Duodenal mucosa (tissue), 2 donors: ENCODE measurements around the gene ALPL.

Experiments used
- H3K27ac ChIP-seq: one replicate; pipeline ENCODE4 v1.7.0; 2013; ENCODE audit warnings: low read depth, low read length
- H3K27me3 ChIP-seq, 2 donors: one replicate each; pipeline ENCODE4 v1.7.0; 2013; ENCODE audit warnings: low read length in 2 of 2, control low read depth in 1 of 2; ENCODE audit not compliant: insufficient read depth in 2 of 2, control insufficient read depth in 1 of 2
- H3K36me3 ChIP-seq, 2 donors: one replicate each; pipeline ENCODE4 v1.7.0; 2013; ENCODE audit warnings: low read length in 2 of 2, control low read depth in 1 of 2; ENCODE audit not compliant: insufficient read depth in 2 of 2, control insufficient read depth in 1 of 2
- H3K4me1 ChIP-seq, 2 donors: one replicate each; pipeline ENCODE4 v1.7.0; 2013; ENCODE audit warnings: low read length in 2 of 2, control low read depth in 1 of 2; ENCODE audit not compliant: insufficient read depth in 2 of 2, control insufficient read depth in 1 of 2
- H3K4me3 ChIP-seq, 2 donors: one replicate each; pipeline ENCODE4 v1.7.0; 2013; ENCODE audit warnings: low read length in 2 of 2, low read depth in 1 of 2
- H3K9ac ChIP-seq, 2 donors: one replicate each; pipeline ENCODE4 v1.7.0; 2013; ENCODE audit warnings: low read length in 2 of 2, low read depth in 1 of 2
- H3K9me3 ChIP-seq, 2 donors: one replicate each; pipeline ENCODE4 v1.7.0; 2013; ENCODE audit warnings: low read length in 2 of 2, control low read depth in 1 of 2; ENCODE audit not compliant: control insufficient read depth in 1 of 2

Gene ALPL

GRCh38 chr1:21530368-21531016 lies 21.3 kb downstream of the ALPL start:
- peaks cover 3 to 4% of the 10 kb centered on the region in 2 donors for H3K27me3 ChIP-seq
- H3K9me3 ChIP-seq = no peaks in the 10 kb centered on the region
- H3K4me3 ChIP-seq = no peak overlapping the region
- no peaks in the 10 kb centered on the region for H3K36me3 ChIP-seq
- peaks cover 0 to under 1% of the 10 kb centered on the region in 2 donors for H3K4me1 ChIP-seq
- no peak overlapping the region for H3K27ac ChIP-seq
- H3K9ac ChIP-seq = no peak overlapping the region

- H3K27ac ChIP-seq = no peak overlapping the region
Observed at GRCh38 chr1:21531241-21531640, 22.0 kb downstream of the ALPL start.

GRCh38 chr1:21532496-21532895 lies 23.3 kb downstream of the ALPL start:
- Histone ChIP-seq H3K27ac (no peak overlapping the region), H3K4me1 (peaks cover 0 to under 1% of the 10 kb centered on the region in 2 donors), H3K9me3 (no peaks in the 10 kb centered on the region), H3K36me3 (no peaks in the 10 kb centered on the region), H3K27me3 (peaks cover 3 to 8% of the 10 kb centered on the region in 2 donors), H3K9ac (no peak overlapping the region), H3K4me3 (no peak overlapping the region)

More at GRCh38 chr1:21531241-21531640, 22.0 kb downstream of the ALPL start:
- Histone ChIP-seq H3K9me3 (no peaks in the 10 kb centered on the region), H3K4me3 (no peak overlapping the region), H3K9ac (no peak overlapping the region), H3K27me3 (peaks cover 3 to 4% of the 10 kb centered on the region in 2 donors), H3K36me3 (no peaks in the 10 kb centered on the region), H3K4me1 (no peaks in the 10 kb centered on the region)

- peaks cover 0 to 6% of the 10 kb centered on the region in 2 donors for H3K4me1 ChIP-seq
- no peak overlapping the region for H3K4me3 ChIP-seq
- H3K27me3 ChIP-seq = peaks cover 4 to 8% of the 10 kb centered on the region in 2 donors
- H3K36me3 ChIP-seq = no peaks in the 10 kb centered on the region
- no peaks in the 10 kb centered on the region for H3K9me3 ChIP-seq
- no peak overlapping the region for H3K9ac ChIP-seq
- no peak overlapping the region for H3K27ac ChIP-seq
Observed at GRCh38 chr1:21532992-21533534, 23.8 kb downstream of the ALPL start.

- H3K36me3 ChIP-seq = no peaks in the 10 kb centered on the region
- H3K9ac ChIP-seq = no peak overlapping the region
- H3K27me3 ChIP-seq = peaks cover 12 to 16% of the 10 kb centered on the region in 2 donors
- no peak overlapping the region for H3K4me3 ChIP-seq
- H3K27ac ChIP-seq = no peak overlapping the region
- no peaks in the 10 kb centered on the region for H3K9me3 ChIP-seq
- peaks cover 0 to 9% of the 10 kb centered on the region in 2 donors for H3K4me1 ChIP-seq
Observed at GRCh38 chr1:21534146-21534545, 24.9 kb downstream of the ALPL start.

- H3K27ac ChIP-seq = no peak overlapping the region
- peaks cover 14 to 16% of the 10 kb centered on the region in 2 donors for H3K27me3 ChIP-seq
- H3K9ac ChIP-seq = no peak overlapping the region
- H3K9me3 ChIP-seq = no peaks in the 10 kb centered on the region
- H3K4me3 ChIP-seq = no peak overlapping the region
- H3K36me3 ChIP-seq = no peaks in the 10 kb centered on the region
- peaks cover 0 to 9% of the 10 kb centered on the region in 2 donors for H3K4me1 ChIP-seq
Observed at GRCh38 chr1:21534674-21535378, 25.6 kb downstream of the ALPL start.

- Histone ChIP-seq H3K27ac (no peak overlapping the region), H3K36me3 (no peaks in the 10 kb centered on the region), H3K4me1 (peaks cover 0 to 9% of the 10 kb centered on the region in 2 donors), H3K4me3 (no peak overlapping the region), H3K9ac (no peak overlapping the region), H3K9me3 (no peaks in the 10 kb centered on the region), H3K27me3 (peaks cover 12 to 16% of the 10 kb centered on the region in 2 donors)
Observed at GRCh38 chr1:21536218-21536617, 27.0 kb downstream of the ALPL start.

GRCh38 chr1:21537511-21537931 lies 28.3 kb downstream of the ALPL start:
- Histone ChIP-seq H3K36me3 (no peaks in the 10 kb centered on the region), H3K9ac (no peak overlapping the region), H3K27ac (no peak overlapping the region), H3K4me3 (no peak overlapping the region), H3K9me3 (no peaks in the 10 kb centered on the region), H3K4me1 (peaks cover 0 to 9% of the 10 kb centered on the region in 2 donors), H3K27me3 (peaks cover 12% of the 10 kb centered on the region in 2 donors)

GRCh38 chr1:21537932-21538630 lies 28.9 kb downstream of the ALPL start:
- no peak overlapping the region for H3K4me3 ChIP-seq
- H3K27me3 ChIP-seq = peaks cover 12% of the 10 kb centered on the region in 2 donors
- peak overlapping the region; percentile 23 for H3K27ac ChIP-seq
- H3K4me1 ChIP-seq = peaks cover 0 to 9% of the 10 kb centered on the region in 2 donors
- no peak overlapping the region for H3K9ac ChIP-seq
- H3K9me3 ChIP-seq = no peaks in the 10 kb centered on the region
- H3K36me3 ChIP-seq = no peaks in the 10 kb centered on the region

GRCh38 chr1:21539933-21540332 lies 30.7 kb downstream of the ALPL start:
- Histone ChIP-seq H3K36me3 (no peaks in the 10 kb centered on the region), H3K4me1 (peaks cover 0 to 9% of the 10 kb centered on the region in 2 donors), H3K4me3 (no peak overlapping the region), H3K27me3 (peaks cover 12% of the 10 kb centered on the region in 2 donors), H3K27ac (no peak overlapping the region), H3K9ac (no peak overlapping the region), H3K9me3 (no peaks in the 10 kb centered on the region)
